PC-3 (cell line): ENCODE measurements around the gene ZC3H11A. TPM values are rescaled to one million over a fixed set of nuclear protein-coding genes. Genes with fewer than 3 reads are reported as not detected.

ENCODE experiments used
- ATAC-seq: fragments of 200-7000 bp; cut with Tn5 transposase; 2 replicates; pipeline ENCODE4 v1.9.1; 2020; ENCODE audit warnings: mild to moderate bottlenecking, moderate library complexity
- BruUV-seq: library from RNA; stranded (reverse); fragments of 400-500 nt; replicated peaks from 2 replicates; lab custom pipeline; 2021; lab: Mats Ljungman, UMichigan
- CTCF ChIA-PET: fragments of 300-600 bp; sonication (Branson Sonifier 250); formaldehyde crosslinking; loops from one replicate; lab custom pipeline; 2022; ENCODE audit warnings: antibody characterized with exemption; lab: Charles Lee
- POLR2A ChIA-PET: fragments of 300-600 bp; sonication (Branson Sonifier 250); formaldehyde crosslinking; loops from one replicate; lab custom pipeline; 2022; ENCODE audit warnings: antibody characterized with exemption; ENCODE audit not compliant: unreplicated experiment; lab: Charles Lee
- DNase-seq: peaks from one replicate; pipeline ENCODE4 v3.0.0-alpha.2; 2015
- H2AFZ ChIP-seq: fragments of 300-600 bp; sonication (generic); 2 replicates; pipeline ENCODE4 v1.6.0; 2016; ENCODE audit warnings: antibody characterized with exemption, low read length
- H3F3A ChIP-seq: fragments of 300-600 bp; sonication (generic); one replicate; pipeline ENCODE4 v1.6.0; 2017; ENCODE audit warnings: antibody characterized with exemption, low read length, control low read depth, mild to moderate bottlenecking; ENCODE audit not compliant: unreplicated experiment
- H3K27ac ChIP-seq: fragments of 300-600 bp; sonication (generic); 2 replicates; pipeline ENCODE4 v1.5.1; 2016; ENCODE audit warnings: mild to moderate bottlenecking, low read length
- H3K27me3 ChIP-seq: fragments of 300-600 bp; sonication (generic); 2 replicates; pipeline ENCODE4 v1.6.1; 2016; ENCODE audit warnings: low read length, mixed read lengths
- H3K36me3 ChIP-seq: fragments of 300-600 bp; sonication (generic); 2 replicates; pipeline ENCODE4 v1.6.1; 2016; ENCODE audit warnings: low read depth, mixed run types, low read length, mixed read lengths
- H3K4me1 ChIP-seq: fragments of 300-600 bp; sonication (generic); 2 replicates; pipeline ENCODE4 v1.5.1; 2016; ENCODE audit warnings: low read length; ENCODE audit not compliant: insufficient read depth
- H3K4me2 ChIP-seq: fragments of 300-600 bp; sonication (generic); 2 replicates; pipeline ENCODE4 v1.6.0; 2016; ENCODE audit warnings: low read length
- H3K4me3 ChIP-seq: fragments of 300-600 bp; sonication (generic); 2 replicates; pipeline ENCODE4 v1.5.1; 2016; ENCODE audit warnings: mild to moderate bottlenecking, low read length, mixed read lengths
- H3K79me2 ChIP-seq: fragments of 300-600 bp; sonication (generic); 2 replicates; pipeline ENCODE4 v1.6.1; 2017; ENCODE audit warnings: low read length, mixed read lengths
- H3K9ac ChIP-seq: fragments of 300-600 bp; sonication (generic); 2 replicates; pipeline ENCODE4 v1.6.0; 2016; ENCODE audit warnings: mild to moderate bottlenecking, low read length
- H3K9me2 ChIP-seq: fragments of 300-600 bp; sonication (generic); replicated peaks from 2 replicates; pipeline ENCODE4 v1.6.1; 2016; ENCODE audit warnings: mixed run types, low read length, mixed read lengths
- H3K9me3 ChIP-seq: fragments of 300-600 bp; sonication (generic); 2 replicates; pipeline ENCODE4 v1.6.1; 2016; ENCODE audit warnings: low read length, mixed read lengths
- H4K20me1 ChIP-seq: fragments of 300-600 bp; sonication (generic); 2 replicates; pipeline ENCODE4 v1.6.1; 2016; ENCODE audit warnings: low read length, mixed read lengths
- CTCF ChIP-seq: fragments of 300-600 bp; sonication (generic); conservative IDR thresholded peaks from 2 replicates; pipeline ENCODE4 v1.5.1; 2017; ENCODE audit warnings: antibody characterized with exemption, low read depth, mild to moderate bottlenecking, low read length
- EZH2 ChIP-seq: fragments of 300-600 bp; sonication (generic); IDR thresholded peaks from one replicate; pipeline ENCODE4 v1.6.1; 2017; ENCODE audit warnings: antibody characterized with exemption, mild to moderate bottlenecking, low read length; ENCODE audit not compliant: unreplicated experiment
- EZH2phosphoT487 ChIP-seq: fragments of 300-600 bp; sonication (generic); IDR thresholded peaks from 2 replicates; pipeline ENCODE4 v1.6.1; 2018; ENCODE audit warnings: mild to moderate bottlenecking, antibody characterized with exemption, low read length, borderline replicate concordance
- intact Hi-C: fragments of 100-400 bp; cut with micrococcal nuclease; formaldehyde crosslinking; loops from 2 replicates; pipeline ENCODE4 v1.9.0; 2023
- total RNA-seq: library from RNA; depleted of rRNA; stranded (reverse); fragments of >200 nt; gene quantifications from 2 replicates; pipeline ENCODE4 v1.2.3, GENCODE V29; 2014

Gene ZC3H11A
- total RNA-seq, 1 experiment from 2014 or later: 77.9 TPM

- Histone ChIP-seq H3K4me1 (no peaks in the 10 kb centered on the region), H3K9me2 (no peaks in the 10 kb centered on the region), H4K20me1 (peaks cover 9% of the 10 kb centered on the region), H3F3A (no peaks in the 10 kb centered on the region), H3K9ac (no peak overlapping the region), H3K9me3 (no peaks in the 10 kb centered on the region), H3K4me2 (no peak overlapping the region), H2AFZ (no peak overlapping the region), H3K4me3 (no peak overlapping the region), H3K79me2 (peaks cover 91% of the 10 kb centered on the region), H3K27ac (no peak overlapping the region), H3K27me3 (no peaks in the 10 kb centered on the region), H3K36me3 (peaks cover 41% of the 10 kb centered on the region)
- CTCF ChIA-PET: no interaction called here
- intact Hi-C loops: no loop called here
- POLR2A ChIA-PET: no interaction called here
- ATAC-seq: no peak
- BruUV-seq: no TSS peak
- DNase-seq: no peak
- TF ChIP-seq EZH2phosphoT487: no peak
- no peak for TF ChIP-seq EZH2
- TF ChIP-seq CTCF: no peak
Measured at GRCh38 chr1:203805689-203806088, 10.3 kb downstream of the ZC3H11A start.

DNA sequence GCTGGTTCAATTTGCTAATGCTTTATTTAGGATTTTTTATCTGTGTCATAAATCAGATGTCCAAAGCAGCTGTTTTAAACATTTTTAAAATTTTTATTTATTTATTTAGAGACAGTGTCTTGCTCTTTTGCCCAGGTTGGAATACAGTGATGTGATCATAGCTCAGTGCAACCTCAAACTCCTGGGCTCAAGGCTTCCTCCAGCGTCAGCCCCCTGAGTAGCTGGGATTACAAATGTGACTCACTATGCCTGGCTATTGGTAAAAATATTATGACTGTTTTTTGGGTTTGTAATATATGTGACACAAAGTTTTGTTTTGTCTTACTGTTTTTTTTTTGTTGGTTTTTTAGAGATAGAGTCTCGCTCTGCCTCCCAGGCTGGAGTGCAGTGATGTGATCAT, 11.8 kb downstream of the ZC3H11A start:
- Histone ChIP-seq H3K9me2 (no peaks in the 10 kb centered on the region), H3K4me1 (no peaks in the 10 kb centered on the region), H3K9me3 (no peaks in the 10 kb centered on the region), H3K27me3 (no peaks in the 10 kb centered on the region), H4K20me1 (no peaks in the 10 kb centered on the region; the same call in 1 of the 2 replicates), H3K36me3 (peaks cover 33% of the 10 kb centered on the region), H3K27ac (no peak overlapping the region), H3K4me2 (no peak overlapping the region), H2AFZ (no peak overlapping the region), H3K9ac (no peak overlapping the region), H3F3A (no peaks in the 10 kb centered on the region), H3K79me2 (peaks cover 84% of the 10 kb centered on the region), H3K4me3 (no peak overlapping the region)
- intact Hi-C loops: no loop called here
- ATAC-seq: no peak
- CTCF ChIA-PET: no interaction called here
- BruUV-seq: no TSS peak
- DNase-seq: no peak
- no peak for TF ChIP-seq CTCF
- TF ChIP-seq EZH2phosphoT487: no peak
- no peak for TF ChIP-seq EZH2
- POLR2A ChIA-PET: no interaction called here

DNA sequence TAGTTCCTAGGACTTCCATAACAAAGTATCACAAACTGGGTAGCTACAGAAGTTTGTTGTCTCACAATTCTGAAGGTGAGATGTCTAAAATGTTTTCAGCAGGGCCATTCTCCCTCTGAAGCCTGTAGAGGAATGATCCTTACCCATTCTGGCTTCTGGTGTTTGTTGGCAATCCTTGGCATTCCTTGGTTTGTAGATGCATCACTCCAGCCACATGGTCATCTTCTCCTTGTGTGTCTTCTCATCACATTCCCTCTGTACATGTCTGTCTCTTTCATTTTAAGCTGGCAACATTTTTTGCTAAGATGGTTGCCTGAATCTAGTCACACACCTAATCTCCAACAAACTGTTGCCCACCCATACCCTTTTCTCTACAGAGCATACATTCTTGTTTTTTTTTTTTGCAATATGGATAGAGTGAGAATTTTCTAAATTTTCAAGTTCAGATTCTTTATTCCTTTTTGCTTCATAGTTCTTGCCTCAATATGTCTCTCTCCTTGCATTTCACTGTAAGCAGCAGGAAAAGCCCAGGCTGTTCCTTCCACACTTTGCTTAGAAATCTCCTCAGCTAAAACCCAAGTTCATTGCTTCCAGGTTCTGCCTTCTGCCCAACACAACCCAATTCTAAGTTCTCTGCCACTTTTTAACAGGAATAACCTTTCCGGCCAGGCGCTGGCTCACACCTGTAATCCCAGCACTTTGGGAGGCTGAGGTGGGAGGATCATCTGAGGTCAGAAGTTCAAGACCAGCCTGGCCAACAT, 18.3 kb downstream of the ZC3H11A start:
- ATAC-seq: no peak
- Histone ChIP-seq H3K9me2 (no peaks in the 10 kb centered on the region), H2AFZ (no peak overlapping the region), H3K4me1 (no peaks in the 10 kb centered on the region), H3K4me3 (no peak overlapping the region), H3K9ac (no peak overlapping the region), H3K79me2 (peaks cover 53% of the 10 kb centered on the region), H3F3A (no peaks in the 10 kb centered on the region), H3K27me3 (no peaks in the 10 kb centered on the region), H4K20me1 (peaks cover 3% of the 10 kb centered on the region; the same call in 1 of the 2 replicates), H3K36me3 (peaks cover 41% of the 10 kb centered on the region), H3K9me3 (no peaks in the 10 kb centered on the region), H3K27ac (no peak overlapping the region), H3K4me2 (no peak overlapping the region)
- no TSS peak for BruUV-seq
- ChIA-PET POLR2A (no interaction called here), CTCF (no interaction called here)
- no peak for DNase-seq
- intact Hi-C loops: no loop called here
- TF ChIP-seq CTCF (no peak), EZH2 (no peak), EZH2phosphoT487 (no peak)
